ENCODE data around the gene ZCCHC14. TPM values are rescaled to one million over a fixed set of nuclear protein-coding genes. Genes with fewer than 3 reads are reported as not detected.
A peak's percentile ranks its signal among the peaks of the same experiment; 100 is the strongest.
"Not testable (repeated sequence)": the region's sequence is repeated elsewhere in the genome, so short reads cannot be mapped to it uniquely, and the experiment has no call there.

ZCCHC14 gene
- total RNA-seq, 2 donors from 2014 or later = 3.0 to 5.2 TPM

DNA sequence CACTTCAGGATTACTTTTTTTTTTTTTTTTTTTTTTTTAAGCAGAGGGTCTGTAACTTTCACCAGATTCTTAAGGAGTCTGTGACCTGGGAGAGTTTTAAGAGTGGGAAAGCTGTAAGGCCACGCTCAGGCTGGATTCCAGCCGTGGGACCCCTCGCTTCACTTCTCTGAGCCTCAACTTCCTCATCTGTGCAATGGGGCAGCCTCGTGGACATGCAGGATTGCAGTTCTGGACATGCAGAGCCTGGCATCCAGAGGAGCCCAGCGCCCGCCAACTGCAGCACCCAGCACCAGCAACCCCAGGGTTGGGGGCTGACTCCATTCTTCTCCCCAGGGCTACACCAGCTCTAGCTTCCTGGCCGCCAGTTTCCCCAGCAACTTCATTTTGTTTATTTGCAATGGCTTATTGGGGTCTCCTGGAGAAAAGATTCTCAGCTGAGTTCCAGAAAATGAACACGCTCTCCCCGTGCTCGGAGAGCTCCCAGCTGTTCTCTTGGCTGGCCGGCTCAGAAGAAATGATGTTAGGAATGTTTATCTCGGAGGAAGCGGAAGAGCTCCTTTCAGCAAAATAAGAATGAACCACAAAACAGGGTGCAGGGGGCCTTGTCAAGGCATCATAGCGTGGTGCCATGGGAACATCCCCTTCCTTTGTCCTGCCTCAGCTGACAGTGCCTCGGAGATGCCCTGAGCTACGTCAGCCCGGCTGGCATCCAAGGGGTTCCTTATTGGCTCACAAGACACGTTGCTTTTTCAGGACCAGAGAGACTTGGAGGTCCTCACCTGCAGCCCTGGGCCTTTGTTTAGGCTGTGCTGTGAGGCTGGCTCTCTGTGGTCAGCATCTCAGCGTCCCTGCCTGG lies 22.9 kb upstream of the ZCCHC14 start:
- no peak overlapping the region for H3K4me3 Mint-ChIP-seq
- no peaks in the 10 kb centered on the region for H3K4me1 Mint-ChIP-seq
- H3K27me3 Mint-ChIP-seq = peaks cover 9% of the 10 kb centered on the region
- no peak for ATAC-seq (replicated peaks)
- no peak overlapping the region for H3K27ac Mint-ChIP-seq
- H3K9me3 Mint-ChIP-seq = no peaks in the 10 kb centered on the region
- no peaks in the 10 kb centered on the region for H3K36me3 Mint-ChIP-seq (ENCODE audit: low read depth)

DNA sequence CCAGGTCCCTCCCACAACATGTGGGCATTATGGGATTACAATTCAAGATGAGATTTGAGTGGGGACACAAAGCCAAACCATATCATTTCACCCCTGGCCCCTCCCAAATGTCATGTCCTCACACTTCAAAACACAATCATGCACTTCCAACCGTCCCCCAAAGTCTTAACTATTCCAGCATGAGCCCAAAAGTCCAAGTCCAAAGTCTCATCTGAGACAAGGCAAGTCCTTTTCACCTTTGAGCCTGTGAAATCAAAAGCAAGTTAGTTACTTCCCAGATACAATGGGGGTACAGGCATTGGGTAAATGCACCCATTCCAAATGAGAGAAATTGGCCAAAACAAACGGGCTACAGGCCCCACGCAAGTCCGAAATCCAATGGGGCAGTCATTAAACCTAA lies 17.0 kb upstream of the ZCCHC14 start:
- not testable (repeated sequence) for H3K4me1 Mint-ChIP-seq; H3K36me3 Mint-ChIP-seq (ENCODE audit: low read depth); H3K27ac Mint-ChIP-seq; H3K9me3 Mint-ChIP-seq; ATAC-seq (replicated peaks); H3K4me3 Mint-ChIP-seq
- peaks cover 20% of the 10 kb centered on the region for H3K27me3 Mint-ChIP-seq

DNA sequence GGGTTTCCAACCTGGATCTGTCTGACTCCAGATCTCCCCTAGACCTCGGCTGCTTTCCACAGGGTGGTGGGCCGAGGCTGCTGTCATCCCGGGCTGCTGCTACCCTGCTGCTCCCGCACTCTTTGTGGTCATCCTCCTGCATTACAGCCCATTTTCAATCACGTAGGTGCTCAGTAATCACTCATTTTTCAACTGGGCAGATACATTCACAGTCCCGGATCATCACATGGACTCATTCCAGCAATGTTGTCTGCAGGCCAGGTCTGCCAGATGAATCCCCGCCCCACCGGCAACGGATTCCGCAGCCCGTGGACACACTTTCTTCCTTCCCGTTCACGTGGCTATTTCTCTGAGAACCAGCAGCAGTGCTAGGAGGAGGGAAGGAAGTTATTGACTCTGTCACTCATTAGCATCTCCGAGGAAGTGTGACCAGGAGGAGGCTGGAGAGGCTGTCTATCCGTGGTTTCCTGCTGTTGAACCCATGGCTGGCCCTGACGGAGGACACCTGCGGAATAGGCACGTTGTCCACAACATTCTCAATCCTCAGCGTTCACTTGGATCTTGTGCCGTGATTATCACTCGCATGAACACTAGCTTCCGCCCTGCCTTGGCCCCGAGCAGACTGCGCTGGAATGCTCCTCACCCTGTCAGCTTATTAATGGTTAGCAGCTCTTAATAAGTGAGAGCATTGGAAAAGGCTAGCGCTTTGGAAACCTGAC lies 14.7 kb upstream of the ZCCHC14 start:
- no peaks in the 10 kb centered on the region for H3K4me1 Mint-ChIP-seq
- H3K4me3 Mint-ChIP-seq = no peak overlapping the region
- no peak for ATAC-seq (replicated peaks)
- peaks cover 20% of the 10 kb centered on the region for H3K27me3 Mint-ChIP-seq
- H3K27ac Mint-ChIP-seq = no peak overlapping the region
- no peaks in the 10 kb centered on the region for H3K9me3 Mint-ChIP-seq
- H3K36me3 Mint-ChIP-seq (ENCODE audit: low read depth) = no peaks in the 10 kb centered on the region

DNA sequence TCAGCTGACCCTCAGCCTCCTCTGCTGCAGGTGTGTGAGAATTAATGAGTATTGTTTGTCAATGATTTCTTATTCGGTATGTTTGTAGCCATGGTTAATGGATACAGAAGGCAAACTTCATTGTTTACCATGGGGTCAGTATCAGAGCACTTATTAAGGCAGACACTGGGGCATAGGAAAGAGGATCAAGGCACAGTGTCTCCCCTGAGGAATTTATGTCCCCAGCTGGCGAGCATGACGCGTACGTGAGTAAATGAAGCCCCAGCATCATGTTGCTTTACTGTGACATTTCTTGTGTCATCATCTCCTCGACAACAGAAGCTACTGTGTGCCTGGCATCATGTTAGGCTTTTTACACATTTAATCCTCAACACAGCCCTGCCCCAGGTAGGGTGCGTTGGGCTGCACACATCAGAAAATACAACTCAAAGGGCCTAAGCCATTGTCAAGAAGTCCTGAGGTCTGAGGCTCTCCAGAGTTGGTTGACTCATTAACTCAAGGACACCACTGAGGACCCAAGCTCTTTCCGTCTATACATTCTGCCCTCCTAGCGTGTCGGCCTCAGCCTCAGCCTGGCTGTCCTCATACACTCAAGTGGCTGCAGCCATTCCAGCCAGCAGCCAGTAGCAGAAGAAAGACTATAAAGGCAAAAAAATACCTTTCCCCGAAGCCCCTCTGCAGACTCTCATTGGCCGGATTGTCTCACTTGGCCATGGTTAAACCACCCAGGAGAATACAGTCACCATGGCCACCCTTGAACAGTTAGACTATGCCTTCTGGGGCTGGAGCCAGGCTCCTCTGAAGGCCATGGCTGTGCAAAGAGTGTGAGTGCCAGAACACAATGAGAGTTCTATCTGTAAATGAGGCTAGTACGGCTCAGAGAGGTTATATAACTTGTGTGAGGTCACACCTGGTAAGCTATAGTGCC lies 13.9 kb upstream of the ZCCHC14 start:
- Mint-ChIP-seq H3K4me3 (no peak overlapping the region), H3K27ac (no peak overlapping the region), H3K9me3 (no peaks in the 10 kb centered on the region), H3K27me3 (peaks cover 17% of the 10 kb centered on the region), H3K36me3 (ENCODE audit: low read depth) (no peaks in the 10 kb centered on the region), H3K4me1 (no peaks in the 10 kb centered on the region)
- ATAC-seq (replicated peaks) = no peak

DNA sequence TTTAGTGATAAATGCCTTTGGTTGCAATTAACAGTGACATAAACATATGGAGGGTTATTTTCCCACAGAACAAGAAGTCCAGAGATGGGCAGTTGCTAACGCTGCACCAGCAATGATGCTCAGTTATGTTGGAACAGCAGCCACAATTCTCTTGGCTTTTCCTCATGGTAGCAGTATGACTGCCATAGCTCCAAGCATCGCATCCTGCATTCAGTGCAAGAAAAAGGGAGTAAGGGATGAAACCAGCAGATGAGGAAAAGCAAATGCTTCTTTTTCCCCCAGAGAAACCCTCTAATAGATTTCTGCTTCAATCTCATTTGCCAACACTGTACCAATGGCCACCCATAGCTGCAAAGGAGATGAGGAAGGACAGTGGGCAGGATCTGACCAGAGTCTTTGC lies 13.0 kb upstream of the ZCCHC14 start:
- no peak overlapping the region for H3K27ac Mint-ChIP-seq
- peaks cover 14% of the 10 kb centered on the region for H3K27me3 Mint-ChIP-seq
- ATAC-seq (replicated peaks) = no peak
- H3K4me3 Mint-ChIP-seq = no peak overlapping the region
- no peaks in the 10 kb centered on the region for H3K4me1 Mint-ChIP-seq
- H3K36me3 Mint-ChIP-seq (ENCODE audit: low read depth) = no peaks in the 10 kb centered on the region
- no peaks in the 10 kb centered on the region for H3K9me3 Mint-ChIP-seq

DNA sequence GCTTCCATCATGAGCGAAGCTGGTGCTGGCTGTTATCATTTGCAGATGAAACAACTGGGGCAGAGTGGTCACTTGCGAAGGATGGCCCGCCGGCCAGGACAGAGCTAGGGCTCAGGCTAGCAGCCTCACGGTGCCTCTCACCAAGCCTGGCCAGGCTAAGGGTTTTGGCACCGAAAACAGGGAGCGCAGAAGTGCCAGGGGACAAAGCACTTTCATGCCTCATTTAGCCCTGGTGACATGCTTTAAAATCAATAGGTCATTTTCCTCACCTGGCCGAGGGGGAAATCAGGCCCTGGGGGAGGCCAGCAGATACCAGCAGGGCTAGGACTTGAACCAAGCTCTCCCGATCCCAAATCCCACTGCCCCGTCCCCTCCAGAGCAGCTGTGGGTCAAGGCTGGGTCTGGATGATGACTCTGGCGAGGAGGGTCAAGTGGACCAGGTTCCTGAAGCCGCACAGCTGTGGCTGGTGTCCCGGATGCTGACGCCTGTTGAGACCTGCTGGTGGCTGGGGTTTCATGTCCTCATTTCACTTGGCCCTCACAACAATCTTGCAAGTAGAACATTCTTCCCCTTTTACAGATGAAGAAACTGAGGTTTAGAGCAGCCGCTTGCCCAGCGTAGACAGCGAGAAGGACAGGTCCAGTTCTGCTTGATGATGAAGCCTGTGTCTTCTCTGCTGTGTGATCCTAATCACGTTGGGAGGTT lies 10.6 kb upstream of the ZCCHC14 start:
- H3K9me3 Mint-ChIP-seq, H3K4me1 Mint-ChIP-seq: not testable (repeated sequence)

DNA sequence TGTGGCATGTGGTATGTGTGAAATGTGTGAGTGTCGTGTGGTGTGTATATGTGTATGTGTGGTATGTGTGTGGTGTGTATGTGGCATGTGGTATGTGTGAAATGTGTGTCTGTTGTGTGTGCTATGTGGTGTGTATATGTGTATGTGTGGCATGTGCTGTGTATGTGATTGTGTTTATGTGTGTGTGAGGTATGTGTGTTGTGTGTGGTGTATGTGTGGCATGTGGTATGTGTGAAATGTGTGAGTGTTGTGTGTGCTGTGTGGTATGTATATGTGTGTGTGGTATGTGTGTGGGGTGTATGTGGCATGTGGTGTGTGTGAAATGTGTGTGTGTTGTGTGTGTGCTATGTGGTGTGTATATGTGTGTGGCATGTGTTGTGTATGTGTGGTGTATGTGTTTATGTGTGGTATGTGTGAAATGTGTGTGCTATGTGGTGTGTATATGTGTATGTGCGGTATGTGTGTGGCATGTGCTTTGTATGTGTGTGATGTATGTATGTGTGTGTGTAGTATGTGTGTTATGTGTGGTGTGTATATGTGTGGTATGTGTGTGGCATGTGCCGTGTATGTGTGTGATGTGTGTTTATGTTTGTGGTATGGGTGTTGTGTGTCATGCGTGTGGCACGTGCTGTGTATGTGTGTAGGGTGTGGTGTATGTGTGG lies 9.6 kb upstream of the ZCCHC14 start:
- Mint-ChIP-seq H3K4me3 (no peak overlapping the region), H3K27ac (no peak overlapping the region), H3K4me1 (no peaks in the 10 kb centered on the region), H3K9me3 (no peaks in the 10 kb centered on the region), H3K27me3 (no peaks in the 10 kb centered on the region), H3K36me3 (ENCODE audit: low read depth) (no peaks in the 10 kb centered on the region)
- ATAC-seq (replicated peaks) = no peak

More for the DNA sequence above, 10.6 kb upstream of the ZCCHC14 start:
- not testable (repeated sequence) for H3K27me3 Mint-ChIP-seq; H3K4me3 Mint-ChIP-seq; H3K27ac Mint-ChIP-seq; H3K36me3 Mint-ChIP-seq (ENCODE audit: low read depth); ATAC-seq (replicated peaks)

DNA sequence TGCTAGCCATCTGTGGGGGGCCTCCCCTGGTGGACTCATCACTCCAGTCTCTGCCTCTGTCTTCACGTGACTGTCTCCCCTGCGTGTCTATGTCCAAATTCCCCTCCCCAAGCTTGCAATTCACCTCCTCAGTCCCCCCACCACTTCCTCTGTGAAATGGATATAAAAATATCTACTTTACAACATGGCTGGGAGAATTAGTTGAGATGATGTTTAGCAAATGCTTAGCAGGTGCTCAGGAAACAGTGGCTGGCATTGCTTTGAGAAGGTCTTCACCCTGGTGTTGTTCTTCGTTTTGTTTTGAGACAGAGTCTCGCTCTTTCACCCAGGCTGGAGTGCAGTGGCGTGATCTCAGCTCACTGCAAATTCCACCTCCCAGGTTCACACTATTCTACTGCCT lies 8.3 kb upstream of the ZCCHC14 start:
- Mint-ChIP-seq H3K36me3 (ENCODE audit: low read depth) (no peaks in the 10 kb centered on the region), H3K27me3 (no peaks in the 10 kb centered on the region), H3K4me3 (no peak overlapping the region), H3K9me3 (no peaks in the 10 kb centered on the region), H3K27ac (no peak overlapping the region), H3K4me1 (peaks cover 8% of the 10 kb centered on the region)
- ATAC-seq (replicated peaks) = no peak

DNA sequence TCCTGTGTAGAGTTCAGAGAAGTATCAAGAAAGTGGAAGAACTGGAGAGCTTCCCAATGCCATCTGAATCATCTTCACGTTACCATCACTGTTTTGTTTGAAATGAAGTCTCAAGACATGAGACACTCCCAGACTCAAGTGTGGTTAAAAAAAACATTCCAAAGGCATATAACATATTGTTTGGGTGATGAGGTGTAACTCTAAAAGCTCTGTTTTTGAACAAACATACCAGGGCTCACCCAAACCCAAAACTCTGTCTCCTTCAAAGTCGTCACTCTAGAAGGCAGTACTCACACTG lies 6.3 kb upstream of the ZCCHC14 start:
- H3K27me3 Mint-ChIP-seq = peaks cover 3% of the 10 kb centered on the region
- no peaks in the 10 kb centered on the region for H3K9me3 Mint-ChIP-seq
- H3K27ac Mint-ChIP-seq = no peak overlapping the region
- no peak overlapping the region for H3K4me3 Mint-ChIP-seq
- ATAC-seq (replicated peaks) = no peak
- no peaks in the 10 kb centered on the region for H3K36me3 Mint-ChIP-seq (ENCODE audit: low read depth)
- peaks cover 12% of the 10 kb centered on the region for H3K4me1 Mint-ChIP-seq

DNA sequence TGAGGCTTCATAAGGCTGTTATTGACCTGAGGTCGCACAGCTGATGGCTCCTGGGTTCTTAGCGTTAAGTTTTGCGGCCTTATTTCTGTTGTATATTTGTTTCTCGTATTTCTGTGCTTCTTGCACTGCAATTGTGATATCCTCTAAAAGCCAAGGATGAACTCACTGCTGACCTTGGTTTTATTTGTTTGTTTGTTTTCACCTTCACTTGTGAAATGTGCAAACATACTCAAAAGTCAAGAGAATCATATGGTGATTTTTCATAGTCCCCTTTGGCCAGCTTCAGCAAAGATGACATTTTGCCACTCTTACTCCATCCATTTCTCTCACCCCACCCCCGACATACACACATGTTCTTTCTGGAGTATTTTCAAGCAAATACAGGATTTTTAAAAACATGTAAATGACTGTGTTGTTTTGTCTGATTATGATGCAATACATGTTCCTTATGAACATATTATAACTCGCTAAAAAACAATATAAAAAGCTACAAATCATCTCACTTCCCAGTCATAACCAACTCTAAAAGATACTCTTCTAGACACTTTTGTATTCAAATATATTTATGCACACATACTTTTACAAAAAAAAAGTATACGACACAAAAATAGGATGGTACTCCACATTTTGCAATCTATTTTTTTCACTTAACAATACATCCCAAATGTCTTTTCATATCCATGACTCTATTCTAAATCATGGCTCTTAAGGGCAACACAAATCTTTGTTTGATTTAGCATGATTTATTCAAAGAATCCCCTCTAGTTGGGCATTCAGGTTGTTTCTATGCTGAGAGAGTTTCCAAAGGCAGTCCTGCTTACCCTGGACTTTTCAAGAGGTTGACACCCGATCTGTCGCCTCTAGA lies 5.7 kb upstream of the ZCCHC14 start:
- no peak for ATAC-seq (replicated peaks)
- Mint-ChIP-seq H3K4me1 (peaks cover 12% of the 10 kb centered on the region), H3K36me3 (ENCODE audit: low read depth) (no peaks in the 10 kb centered on the region), H3K27me3 (peaks cover 3% of the 10 kb centered on the region), H3K4me3 (no peak overlapping the region), H3K27ac (no peak overlapping the region), H3K9me3 (no peaks in the 10 kb centered on the region)

DNA sequence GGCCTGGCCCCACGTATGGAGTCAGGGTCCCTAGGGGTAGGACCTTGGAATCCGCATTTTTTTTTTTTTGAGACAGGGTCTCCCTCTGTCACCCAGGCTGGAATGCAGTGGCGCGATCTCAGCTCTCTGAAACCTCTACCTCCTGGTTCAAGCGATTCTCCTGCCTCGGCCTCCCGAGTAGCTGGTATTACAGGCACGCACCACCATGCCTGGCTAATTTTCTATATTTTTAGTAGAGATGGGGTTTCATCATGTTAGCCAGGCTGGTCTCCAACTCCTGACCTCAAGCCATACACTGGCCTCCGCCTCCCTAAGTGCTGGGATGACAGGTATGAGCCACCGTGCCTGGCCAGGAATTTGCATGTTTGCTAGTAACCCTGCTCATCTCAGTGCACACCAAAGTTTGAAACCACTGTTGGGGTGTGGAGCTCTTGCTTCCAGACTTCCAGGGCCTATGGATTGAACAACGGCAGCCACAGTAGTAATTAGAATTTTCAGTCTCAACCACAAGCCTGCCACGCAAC lies 5.0 kb upstream of the ZCCHC14 start:
- not testable (repeated sequence) for H3K27ac Mint-ChIP-seq; H3K36me3 Mint-ChIP-seq (ENCODE audit: low read depth); H3K27me3 Mint-ChIP-seq; H3K9me3 Mint-ChIP-seq; H3K4me3 Mint-ChIP-seq; ATAC-seq (replicated peaks)
- H3K4me1 Mint-ChIP-seq = peaks cover 12% of the 10 kb centered on the region

DNA sequence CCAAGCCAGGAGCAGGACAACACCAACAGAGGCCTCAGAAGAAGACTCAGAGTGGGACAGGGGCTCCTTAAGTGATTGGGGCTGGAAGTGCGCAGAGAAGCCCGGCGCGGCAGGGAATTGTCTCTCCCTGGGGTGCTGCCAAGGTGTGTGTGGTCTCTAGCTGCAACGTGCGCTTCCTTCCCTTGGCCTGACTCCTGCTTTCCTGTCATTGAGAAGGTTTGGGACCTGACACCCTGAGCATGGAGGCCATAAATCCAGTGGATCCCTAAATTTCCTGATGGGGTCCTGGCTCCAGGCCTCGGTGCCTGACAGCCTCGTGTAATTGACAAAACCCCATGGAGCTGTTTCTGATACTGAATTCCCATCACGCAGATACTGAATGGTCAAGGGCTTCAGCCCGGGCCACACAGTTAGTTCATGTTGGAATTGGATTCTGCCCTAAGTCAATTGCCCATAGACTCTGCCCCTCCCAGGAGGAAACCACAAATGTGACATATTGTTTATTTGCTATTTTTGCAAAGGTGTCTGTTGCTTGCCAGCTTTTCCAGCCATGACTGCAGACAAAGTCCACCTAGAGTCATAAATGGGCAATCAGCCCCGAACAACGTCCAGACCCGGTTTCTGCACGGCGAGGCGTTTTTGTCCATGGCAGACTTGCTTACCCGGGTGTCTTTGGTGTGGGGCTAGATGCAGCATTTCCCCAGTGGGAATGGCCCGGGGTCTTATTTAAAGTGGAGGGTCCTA lies 4.4 kb upstream of the ZCCHC14 start:
- H3K9me3 Mint-ChIP-seq; H3K27ac Mint-ChIP-seq; H3K36me3 Mint-ChIP-seq (ENCODE audit: low read depth); ATAC-seq (replicated peaks); H3K27me3 Mint-ChIP-seq: not testable (repeated sequence)
- peaks cover 12% of the 10 kb centered on the region for H3K4me1 Mint-ChIP-seq
- peak overlapping the region; percentile 35 for H3K4me3 Mint-ChIP-seq

Data from activated T-helper 17 cell treated with anti-CD3 and anti-CD28 coated beads, Interleukin-2, amount 50 U/mL, for 72 hours (primary cell).